Stimulated activated CD8-positive, alpha-beta memory T cell treated with anti-CD3 and anti-CD28 coated beads, Interleukin-7, amount 100 ng/mL, for 24 hours (primary cell): ENCODE data around the gene ACTA2.
"Not testable (repeated sequence)": the region's sequence is repeated elsewhere in the genome, so short reads cannot be mapped to it uniquely, and the experiment has no call there.

Experiments used
- DNase-seq: peaks from one replicate; pipeline ENCODE4 v3.0.0-alpha.2; 2020; ENCODE audit warnings: low read depth

Gene ACTA2

DNA sequence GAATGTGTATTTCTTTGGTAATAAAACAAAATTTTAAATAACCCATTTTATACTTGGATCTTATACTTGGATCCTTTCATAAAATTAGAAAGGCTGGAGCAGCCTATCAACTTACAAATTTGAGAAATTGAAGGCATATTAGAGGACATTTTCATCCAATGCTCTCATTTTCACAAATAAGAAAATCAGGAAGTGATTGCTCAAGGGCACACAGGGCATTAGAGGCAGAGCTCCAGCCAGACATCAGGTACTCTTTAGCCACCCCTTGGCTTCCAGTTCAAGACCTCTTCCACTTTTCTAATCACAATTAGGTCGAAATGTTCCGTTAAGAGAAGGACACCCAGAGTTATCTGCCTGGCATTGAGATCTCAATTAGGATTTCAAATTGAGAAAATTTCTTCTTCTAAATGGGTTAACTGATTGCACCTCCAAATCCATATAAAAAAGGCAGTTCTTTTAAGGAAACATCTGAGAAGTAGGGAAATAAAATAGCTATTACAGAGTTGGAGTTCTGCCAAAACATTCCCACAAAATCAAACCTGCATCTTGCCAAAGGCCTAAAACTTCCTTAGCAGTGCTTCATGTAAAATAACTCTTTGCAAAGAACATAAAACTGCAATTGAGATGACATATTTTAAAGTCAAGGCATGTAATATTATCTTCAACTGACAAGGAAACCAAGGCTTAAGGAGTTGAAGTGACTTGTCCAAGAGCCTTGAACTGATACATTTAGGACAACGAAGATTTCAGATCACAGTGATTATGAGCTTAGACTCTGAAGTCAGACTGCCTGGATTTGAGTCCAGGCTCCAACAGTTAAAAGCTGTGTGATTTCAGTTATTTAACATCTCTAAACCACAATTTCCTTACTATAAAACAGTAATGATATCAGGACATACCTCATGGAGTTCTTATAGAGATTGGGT, 2.4 kb downstream of the ACTA2 start:
- no peak for DNase-seq

DNA sequence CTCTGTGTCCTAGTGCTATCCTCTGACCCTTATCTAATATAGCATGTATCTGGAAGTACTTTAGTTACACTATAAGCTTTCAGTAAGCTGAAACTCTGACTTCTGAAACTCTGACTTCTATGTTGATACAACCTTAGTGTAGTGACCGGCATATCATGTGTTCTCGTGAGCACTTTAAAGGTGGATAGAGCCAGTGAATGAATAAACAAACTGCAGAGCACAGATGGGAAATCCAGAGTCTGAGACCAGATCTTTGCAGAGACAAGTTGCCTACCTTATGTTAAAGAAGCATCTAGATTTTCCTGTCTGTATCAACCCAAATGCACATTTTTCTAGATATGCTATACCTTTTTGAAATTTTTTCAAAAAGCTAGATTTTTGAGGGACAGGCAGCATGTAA, 3.5 kb downstream of the ACTA2 start:
- no peak for DNase-seq

DNA sequence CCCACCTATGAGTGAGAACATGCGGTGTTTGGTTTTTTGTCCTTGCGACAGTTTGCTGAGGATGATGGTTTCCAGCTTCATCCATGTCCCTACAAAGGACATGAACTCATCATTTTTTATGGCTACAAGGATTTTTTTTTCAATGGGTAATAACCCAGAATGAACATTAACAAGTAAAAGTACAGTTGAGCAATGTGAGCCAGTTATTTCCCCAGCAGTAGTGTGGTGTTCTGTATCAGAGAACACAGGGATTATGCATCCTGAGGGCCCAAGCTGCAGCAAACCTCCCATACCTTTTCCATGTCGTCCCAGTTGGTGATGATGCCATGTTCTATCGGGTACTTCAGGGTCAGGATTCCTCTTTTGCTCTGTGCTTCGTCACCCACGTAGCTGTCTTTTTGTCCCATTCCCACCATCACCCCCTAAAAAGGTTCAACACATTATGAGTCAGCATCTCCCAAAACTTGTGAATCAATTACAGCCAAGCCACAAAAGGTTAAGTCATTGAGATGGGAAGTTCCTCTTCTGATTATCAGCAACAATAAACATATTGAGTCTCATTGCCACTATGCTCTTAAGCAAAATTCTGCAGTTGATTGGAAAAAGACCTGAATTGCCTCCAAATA, 5.5 kb downstream of the ACTA2 start:
- no peak for DNase-seq

DNA sequence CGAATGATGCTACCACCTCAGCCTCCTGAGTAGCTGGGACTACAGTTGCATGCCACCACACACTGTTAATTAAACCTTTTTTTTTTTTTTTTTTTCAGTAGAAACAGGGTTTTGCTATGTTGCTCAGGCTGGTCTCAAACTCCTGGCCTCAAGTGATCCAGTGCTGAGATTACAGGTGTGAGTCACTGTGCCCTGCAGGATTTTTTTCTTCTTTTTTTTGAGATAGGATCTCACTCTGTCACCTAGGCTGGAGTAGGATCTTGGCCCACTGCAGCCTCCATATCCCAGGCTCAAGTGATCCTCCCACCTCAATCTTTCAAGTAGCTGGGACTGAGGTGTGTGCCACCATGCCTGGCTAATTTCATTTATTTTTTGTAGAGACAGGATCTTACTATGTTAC, 6.4 kb downstream of the ACTA2 start:
- DNase-seq = no peak

DNA sequence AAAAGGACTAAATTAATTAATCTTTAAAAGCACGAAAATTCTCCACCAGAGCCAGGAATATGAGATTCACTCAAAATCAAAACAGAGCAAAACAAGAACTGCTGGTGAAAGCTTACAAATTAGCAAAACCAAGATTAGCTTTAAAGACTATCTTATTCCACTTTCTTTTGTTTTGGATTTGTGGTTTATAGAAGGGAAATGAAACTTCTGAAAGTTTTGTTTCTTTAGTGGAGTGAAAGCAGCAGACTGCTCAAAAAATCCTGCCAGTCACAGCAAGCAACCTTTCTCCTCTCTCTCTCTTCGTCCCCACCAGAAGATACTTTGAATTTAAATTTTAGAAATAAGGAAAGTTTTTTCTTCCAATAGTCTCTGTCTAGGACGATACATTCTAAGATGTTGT, 7.8 kb downstream of the ACTA2 start:
- DNase-seq = no peak

DNA sequence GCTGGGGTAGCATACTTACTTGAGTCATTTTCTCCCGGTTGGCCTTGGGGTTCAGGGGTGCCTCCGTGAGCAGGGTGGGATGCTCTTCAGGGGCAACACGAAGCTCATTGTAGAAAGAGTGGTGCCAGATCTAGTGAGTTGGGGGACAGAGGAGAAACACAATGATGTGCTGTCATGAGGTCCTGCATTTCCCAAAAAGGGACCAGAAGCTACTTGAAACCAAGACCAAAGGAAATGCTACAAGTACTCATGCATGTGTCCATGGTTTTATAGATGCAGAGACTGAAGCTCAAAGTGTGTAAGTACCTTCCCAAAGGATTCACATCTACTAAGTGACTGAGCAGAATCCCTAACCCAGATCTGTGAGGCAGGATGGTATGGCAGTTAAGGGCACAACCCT, 8.8 kb downstream of the ACTA2 start:
- DNase-seq = no peak

DNA sequence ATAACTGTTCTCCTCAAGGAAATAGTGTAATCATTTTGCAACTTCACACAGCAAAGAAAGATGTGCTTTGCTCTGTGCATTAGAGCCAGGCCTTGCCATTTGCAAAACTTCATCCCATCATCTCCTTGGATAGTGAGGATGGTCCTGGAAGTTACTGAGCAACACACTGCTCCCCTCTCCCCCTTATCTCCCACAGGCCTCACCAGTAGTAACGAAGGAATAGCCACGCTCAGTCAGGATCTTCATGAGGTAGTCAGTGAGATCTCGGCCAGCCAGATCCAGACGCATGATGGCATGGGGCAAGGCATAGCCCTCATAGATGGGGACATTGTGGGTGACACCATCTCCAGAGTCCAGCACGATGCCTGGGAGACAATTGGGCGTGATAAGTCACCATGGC, 11.5 kb downstream of the ACTA2 start:
- no peak for DNase-seq

DNA sequence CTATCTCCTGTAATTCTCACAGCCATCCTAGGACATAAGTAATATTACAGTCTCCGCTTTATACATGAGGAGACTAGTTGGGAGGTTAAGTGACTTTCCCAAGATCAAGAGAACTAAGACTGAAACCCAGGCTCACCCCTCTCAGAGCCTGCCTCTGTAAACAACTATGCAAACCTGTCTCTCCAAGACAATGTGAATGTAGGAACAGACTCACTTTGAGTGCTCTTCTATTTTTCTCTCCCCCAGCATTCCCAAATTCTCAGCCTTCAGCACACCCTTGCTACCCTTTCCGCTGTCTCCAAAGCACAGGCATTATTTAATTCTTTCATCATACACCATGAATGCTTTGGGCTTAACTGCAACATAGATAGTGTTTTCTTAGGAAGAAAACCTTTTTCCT, 13.6 kb downstream of the ACTA2 start:
- DNase-seq = no peak

DNA sequence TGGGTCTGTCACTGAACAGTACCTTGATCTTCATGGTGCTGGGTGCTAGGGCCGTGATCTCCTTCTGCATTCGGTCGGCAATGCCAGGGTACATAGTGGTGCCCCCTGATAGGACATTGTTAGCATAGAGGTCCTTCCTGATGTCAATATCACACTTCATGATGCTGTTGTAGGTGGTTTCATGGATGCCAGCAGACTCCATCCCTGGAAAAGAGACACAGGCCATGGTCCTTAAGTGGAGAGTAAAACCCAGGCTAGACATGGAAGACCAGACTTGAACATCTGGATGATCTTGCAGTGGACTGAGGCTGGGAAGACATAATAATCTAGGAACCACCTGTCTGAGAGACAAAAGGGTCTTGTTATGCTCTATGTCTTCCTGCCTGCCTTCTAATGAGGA, 14.5 kb downstream of the ACTA2 start:
- DNase-seq = no peak

DNA sequence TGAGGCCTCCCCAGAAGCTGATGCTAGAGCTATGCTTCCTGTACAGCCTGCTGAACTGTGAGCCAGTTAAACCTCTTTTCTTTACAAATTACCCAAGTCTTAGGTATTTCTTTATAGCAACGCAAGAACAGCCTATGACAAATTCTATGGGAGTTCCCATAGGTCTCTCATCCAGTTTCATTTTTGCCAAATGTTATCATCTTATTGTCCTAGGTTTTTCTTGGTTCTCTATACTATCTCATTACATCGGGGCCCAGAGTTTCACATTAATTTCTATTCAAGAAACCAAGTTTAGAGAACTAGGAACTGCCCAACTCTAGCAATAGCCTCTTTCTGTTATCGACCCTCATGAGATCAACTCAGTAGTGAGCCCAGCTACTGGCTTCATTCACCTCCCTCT, 15.9 kb downstream of the ACTA2 start:
- no peak for DNase-seq

DNA sequence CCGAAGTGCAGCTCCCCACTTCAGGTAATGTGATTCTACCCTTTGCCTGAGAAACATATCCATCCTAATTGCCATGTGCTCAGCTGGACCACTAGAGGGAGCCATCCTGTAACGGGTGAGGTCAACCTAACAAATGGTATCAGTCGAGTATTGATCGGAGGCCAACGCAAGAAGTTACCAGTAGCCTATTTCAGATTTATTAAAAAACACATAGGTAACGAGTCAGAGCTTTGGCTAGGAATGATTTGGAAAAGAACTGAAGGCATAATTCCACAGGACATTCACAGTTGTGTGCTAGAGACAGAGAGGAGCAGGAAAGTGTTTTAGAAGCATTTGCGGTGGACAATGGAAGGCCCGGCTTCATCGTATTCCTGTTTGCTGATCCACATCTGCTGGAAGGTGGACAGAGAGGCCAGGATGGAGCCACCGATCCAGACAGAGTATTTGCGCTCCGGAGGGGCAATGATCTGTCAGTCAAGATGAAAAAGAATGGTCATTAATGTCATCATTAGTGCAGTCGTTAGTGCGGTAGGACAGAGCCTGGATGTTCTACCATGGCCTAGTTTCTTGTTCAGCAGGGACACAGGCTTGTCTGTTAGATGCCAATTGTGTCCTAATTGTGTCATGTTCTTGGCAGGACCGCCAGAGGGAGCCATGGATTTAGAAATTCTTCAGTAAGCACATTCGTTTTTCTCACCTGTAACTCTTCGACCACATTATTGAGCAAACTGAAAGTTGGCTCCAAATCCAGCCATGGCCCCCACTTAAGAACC, 17.5 kb downstream of the ACTA2 start:
- DNase-seq = peak; percentile 22

DNA sequence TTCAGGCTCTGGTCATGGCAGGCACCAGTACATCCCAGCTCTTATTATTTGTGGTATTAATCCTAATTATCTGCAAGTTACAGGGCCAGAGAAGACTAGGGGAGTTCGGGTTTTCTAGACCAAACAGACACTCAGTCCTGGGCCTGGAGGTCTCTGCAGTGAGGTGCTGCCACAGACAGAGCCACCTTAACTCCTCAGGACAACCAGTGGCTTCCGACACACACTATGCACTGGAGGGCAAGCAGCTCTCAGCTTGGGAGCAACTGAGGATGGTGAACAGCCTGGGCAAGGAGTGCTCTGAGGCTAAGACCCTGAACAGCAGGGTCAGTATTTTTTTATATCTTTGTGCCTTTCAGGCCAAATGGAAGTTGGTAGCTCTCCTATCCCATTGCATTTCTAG, 19.0 kb downstream of the ACTA2 start:
- DNase-seq = no peak

DNA sequence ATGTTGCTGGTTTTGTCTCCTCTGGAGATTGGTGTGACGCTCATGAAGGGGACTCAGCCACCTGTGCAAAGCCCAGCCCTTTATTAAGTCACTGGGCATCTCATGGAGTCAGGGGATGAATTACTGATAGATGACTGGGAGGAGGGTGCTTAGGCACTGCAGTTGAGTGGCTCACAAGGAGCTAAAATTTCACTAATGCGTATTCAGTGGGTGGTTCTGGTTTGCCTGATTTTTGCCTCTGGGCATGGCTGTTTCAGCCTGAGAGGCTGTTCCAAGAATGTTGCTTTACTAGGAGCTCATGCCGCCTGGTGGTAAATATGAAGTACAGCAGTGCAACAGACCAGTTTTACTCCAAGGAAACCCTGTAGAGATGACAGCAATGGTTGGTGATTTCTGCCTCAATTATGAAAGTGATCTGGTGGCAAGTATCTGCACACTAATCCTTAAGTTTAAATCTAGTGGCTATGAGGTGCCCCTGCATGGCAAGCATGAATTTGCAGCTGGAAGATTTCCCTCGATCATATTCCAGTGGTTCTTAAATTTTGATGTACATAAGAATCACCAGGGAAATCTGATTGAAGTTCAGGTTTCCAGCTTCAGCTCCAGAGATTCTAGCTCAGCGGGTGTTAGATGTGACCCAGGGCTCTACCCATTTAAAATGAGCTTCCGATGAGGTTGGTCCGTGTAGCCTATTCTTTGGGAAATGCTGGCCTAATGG, 19.9 kb downstream of the ACTA2 start:
- no peak for DNase-seq

DNA sequence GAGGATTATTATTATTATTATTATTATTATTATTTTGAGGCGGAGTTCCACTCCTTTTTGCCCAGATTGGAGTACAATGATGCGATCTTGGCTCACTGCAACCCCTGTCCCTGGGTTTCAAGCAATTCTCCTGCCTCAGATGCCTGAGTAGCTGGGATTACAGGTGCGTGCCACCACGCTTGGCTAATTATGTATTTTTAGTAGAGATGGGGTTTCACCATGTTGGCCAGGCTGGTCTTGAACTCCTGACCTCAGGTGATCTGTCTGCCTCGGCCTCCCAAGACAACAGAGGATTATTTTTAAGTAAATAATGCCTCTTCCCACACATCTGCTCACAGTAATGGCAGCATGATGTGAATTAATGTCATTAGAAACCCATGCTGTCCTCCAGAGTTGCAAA, 20.5 kb downstream of the ACTA2 start:
- DNase-seq = not testable (repeated sequence)

DNA sequence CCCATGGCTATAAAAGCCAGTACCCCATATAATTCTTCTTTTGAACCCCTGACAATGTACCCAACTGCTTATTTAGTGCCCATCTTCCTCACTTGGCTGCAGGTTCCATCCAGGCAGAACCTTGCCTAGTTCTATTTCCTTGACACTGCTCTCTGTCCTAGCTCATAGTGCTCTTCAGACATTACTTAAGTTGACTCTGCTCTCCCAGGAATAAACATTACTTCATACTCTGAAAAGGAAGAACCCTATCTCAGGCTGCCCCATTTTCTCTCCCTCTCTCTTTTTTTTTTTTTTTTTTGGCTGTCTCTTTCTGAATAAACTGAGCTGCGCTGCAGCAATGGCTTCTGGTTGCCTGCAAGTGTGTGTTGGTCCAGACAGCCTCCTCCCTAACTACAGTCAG, 21.0 kb downstream of the ACTA2 start:
- no peak for DNase-seq

DNA sequence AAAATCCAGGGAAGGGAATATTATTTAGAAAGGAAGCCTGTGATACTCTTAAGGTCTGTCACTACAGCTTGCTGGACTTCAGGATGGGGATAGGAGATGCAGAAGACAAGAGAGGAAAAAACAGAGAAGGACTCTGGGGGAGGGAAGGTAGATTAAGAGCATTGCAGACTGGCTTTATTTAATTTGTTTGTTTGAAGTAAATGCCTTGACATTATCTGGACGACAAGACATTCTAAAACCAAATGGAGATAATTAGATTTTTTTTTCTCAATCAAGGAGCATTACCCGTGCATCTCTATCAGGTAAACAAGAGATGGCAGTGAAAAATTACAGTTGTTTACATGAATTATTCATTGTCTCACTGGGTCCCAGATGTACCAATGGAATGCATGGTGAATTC, 24.3 kb downstream of the ACTA2 start:
- no peak for DNase-seq

DNA sequence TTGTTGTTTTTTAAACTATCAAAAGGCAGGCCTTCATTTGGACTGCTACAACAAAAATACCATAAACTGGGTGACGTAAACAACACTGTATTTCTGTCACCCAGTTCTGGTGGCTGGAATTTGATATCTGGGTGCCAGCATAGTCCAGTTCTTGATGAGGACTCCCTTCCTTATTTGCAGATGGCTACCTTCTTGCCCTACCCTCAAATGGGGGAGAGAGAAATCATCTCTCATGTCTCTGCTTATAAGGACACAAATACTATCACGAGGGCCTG, 25.2 kb downstream of the ACTA2 start:
- DNase-seq = no peak

DNA sequence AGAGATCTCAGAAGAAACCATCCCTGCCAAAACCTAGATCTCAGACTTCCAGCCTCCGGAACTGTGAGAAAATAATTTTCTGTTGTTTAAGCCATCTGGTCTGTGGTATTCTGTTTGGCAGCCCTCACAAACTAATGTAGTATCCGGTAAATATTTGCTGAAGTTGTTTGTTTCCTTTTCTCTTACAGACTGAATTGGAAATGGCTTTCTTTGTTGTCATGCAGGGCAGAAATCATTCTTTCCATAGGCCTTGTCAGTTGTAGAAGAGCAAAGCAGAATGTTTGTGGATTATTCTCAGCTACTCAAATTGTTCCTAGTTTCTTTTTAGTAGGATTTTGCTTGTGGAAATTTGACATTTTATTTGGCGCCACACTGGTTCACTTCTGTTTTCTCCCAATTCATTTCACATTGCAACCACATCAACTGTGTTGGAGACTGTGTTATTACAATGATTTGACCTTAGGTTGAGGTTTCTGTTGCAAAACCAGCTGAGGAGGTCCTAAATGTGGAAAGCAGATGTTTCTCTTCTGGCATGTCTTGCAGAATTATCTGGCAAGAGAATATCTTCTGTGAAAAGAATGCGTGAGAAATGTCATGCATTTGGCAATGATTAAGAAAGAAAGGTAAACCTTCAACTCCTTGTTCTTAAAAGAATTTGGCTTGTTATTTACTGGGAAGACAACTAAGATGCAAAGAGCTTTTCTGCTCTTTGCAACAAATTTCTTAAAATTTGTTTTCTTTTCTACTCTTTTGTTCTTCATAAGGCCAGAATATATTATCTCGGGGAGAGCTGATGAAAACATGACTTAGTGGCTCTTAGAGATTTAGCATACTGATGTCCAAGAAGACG, 25.8 kb downstream of the ACTA2 start:
- no peak for DNase-seq

DNA sequence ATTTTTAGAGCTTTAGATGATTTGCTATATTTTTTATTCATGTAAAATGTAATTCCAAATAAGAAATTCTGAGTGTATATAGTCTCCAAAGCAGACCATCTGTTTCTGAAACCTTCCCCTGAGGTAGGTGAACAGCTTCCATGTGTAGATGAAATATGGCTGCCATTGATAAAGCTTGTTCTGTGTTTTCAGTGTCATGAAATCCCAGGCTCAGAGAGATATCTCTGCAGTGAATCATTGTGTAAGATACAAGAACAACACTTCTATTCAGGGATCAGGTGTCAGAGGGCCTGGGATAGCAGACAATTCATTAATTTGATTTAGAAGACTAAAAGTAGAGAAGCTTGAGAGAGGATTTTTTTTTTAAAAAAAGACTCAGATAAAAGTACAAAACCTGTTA, 29.1 kb downstream of the ACTA2 start:
- no peak for DNase-seq

DNA sequence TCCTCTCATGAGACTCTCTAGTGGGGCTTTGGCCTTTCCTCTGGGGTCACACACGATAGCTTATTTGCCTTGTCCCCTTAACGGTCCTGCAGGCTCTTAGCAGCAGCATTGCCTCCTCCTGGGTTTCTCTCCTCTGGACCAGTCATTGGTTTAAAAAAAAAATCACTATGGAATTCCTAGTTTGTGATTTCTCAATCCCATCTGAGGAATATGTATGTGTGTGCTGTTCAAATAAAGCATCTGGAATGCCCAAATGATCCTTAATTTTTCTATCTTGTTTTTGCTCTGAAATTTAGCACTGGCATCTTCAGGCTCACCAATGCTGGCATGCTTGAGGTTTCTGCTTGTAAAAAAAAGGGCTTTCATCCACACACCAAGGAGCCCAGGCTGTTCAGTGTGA, 30.5 kb downstream of the ACTA2 start:
- DNase-seq = no peak

DNA sequence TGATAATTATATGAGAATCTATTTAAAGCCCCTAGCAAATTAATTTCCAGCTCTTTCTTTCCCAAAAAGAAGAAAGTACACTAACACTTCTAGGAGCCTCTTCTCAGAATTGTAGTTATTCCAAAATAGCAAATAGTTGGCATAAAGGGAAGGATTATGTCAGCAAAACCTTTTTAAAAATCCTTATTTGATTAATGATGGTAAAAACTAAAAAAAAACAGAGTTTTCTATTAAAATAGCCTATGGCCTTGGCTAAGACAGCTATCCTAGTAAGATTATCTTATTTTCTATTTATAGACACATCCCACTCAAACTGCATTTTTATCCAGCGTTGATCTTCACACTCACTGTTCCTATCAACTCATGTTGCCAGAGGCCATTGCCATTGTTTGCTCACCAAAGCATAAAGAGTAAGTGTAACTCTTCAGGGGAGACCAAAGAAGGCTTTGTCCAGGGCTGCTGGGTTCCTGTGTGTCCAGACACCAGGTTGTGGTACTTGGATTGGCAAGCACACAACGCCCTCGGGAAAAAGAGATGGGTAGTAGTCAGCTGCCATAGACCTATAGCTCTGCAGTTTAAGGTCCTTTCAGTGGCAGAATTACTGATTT, 31.5 kb downstream of the ACTA2 start:
- no peak for DNase-seq
